Lower leg skin (tissue), 3 donors: ENCODE data around the gene TRIM37.

Experiments
- CTCF ChIP-seq, 3 donors: fragments of 450-650 bp; IDR thresholded peaks; one replicate each; pipeline ENCODE4 v1.5.1; 2016; ENCODE audit warnings: antibody characterized with exemption in 3 of 3, mild to moderate bottlenecking in 3 of 3, moderate library complexity in 2 of 3
- POLR2A ChIP-seq, 2 donors: fragments of 450-650 bp; IDR thresholded peaks; one replicate each; pipeline ENCODE4 v1.6.1; 2016 to 2017; ENCODE audit warnings: antibody characterized with exemption in 2 of 2, mild to moderate bottlenecking in 1 of 2, moderate library complexity in 1 of 2

- TF ChIP-seq CTCF (IDR thresholded peaks at IDR 0.05) (no peak), POLR2A (IDR thresholded peaks at IDR 0.05) (no peak)
Measured at GRCh38 chr17:59107306-59107670, 608 bp upstream of the TRIM37 start.
